ENCODE data around the gene SYNGR3. TPM values are rescaled to one million over a fixed set of nuclear protein-coding genes. Genes with fewer than 3 reads are reported as not detected.

The SYNGR3 gene
- total and polyA plus RNA-seq, 2 of the 13 experiments (the other 11 are each of a cell fraction or from before 2014, with no cell fraction given) = 0.97 to 5.7 TPM

GRCh38 chr16:1964506-1965395, 25.0 kb upstream of the SYNGR3 start, which contains the start of gene RPS2 (continued):
- TF ChIP-seq MEF2D (CRISPR knock-in tag; IDR thresholded peaks at IDR 0.05) (peak; percentile 71; the same call in 1 of the 2 replicates), ZNF253 (CRISPR knock-in tag; IDR thresholded peaks at IDR 0.05; ENCODE audit: borderline replicate concordance) (no peak), SNAPC4 (CRISPR knock-in tag; IDR thresholded peaks at IDR 0.05) (peak; percentile 33; the same call in 1 of the 2 replicates), ZNF558 (CRISPR knock-in tag; IDR thresholded peaks at IDR 0.05; ENCODE audit: borderline replicate concordance) (peak; percentile 59; the same call in 1 of the 2 replicates), FLYWCH1 (CRISPR knock-in tag; IDR thresholded peaks at IDR 0.05) (no peak), ZFYVE20 (CRISPR knock-in tag; IDR thresholded peaks at IDR 0.05; ENCODE audit: borderline replicate concordance, low read depth) (peak; percentile 42; the same call in 1 of the 2 replicates), NFE2L2 (IDR thresholded peaks at IDR 0.05; ENCODE audit: low read length) (no peak), CREBL2 (CRISPR knock-in tag; IDR thresholded peaks at IDR 0.05; ENCODE audit: borderline replicate concordance) (no peak; the same call in 1 of the 2 replicates), ZNF713 (CRISPR knock-in tag; IDR thresholded peaks at IDR 0.05) (no peak), ZNF431 (CRISPR knock-in tag; IDR thresholded peaks at IDR 0.05; ENCODE audit: borderline replicate concordance, low read depth) (no peak), FOXK2 (IDR thresholded peaks at IDR 0.05) (no peak), CREM (IDR thresholded peaks at IDR 0.05) (peak; percentile 98), CREM (CRISPR knock-in tag; IDR thresholded peaks at IDR 0.05) (peak; percentile 64; the same call in 1 of the 2 replicates), YEATS2 (CRISPR knock-in tag; IDR thresholded peaks at IDR 0.05; ENCODE audit: borderline replicate concordance) (peak; percentile 100), SIX1 (CRISPR knock-in tag; IDR thresholded peaks at IDR 0.05; ENCODE audit: borderline replicate concordance) (no peak), HNRNPL (IDR thresholded peaks at IDR 0.05; ENCODE audit: low read depth, low read length) (0 out of 2 replicates have a peak, but pooled peaks have one; percentile 65), ZNF333 (CRISPR knock-in tag; IDR thresholded peaks at IDR 0.05; ENCODE audit: borderline replicate concordance) (no peak), MXD3 (CRISPR knock-in tag; IDR thresholded peaks at IDR 0.05) (peak; percentile 85), U2AF2 (IDR thresholded peaks at IDR 0.05; ENCODE audit: low read depth, low read length) (no peak)

All from HepG2 (cell line).